Upper lobe of left lung (tissue), 4 donors: Measurements from ENCODE around the gene CLDN11.

Experiments used
- EP300 ChIP-seq, 4 donors: sonication (generic); formaldehyde crosslinking; IDR thresholded peaks; one replicate each; pipeline ENCODE4 v1.5.1; 2017; ENCODE audit warnings: antibody characterized with exemption in 4 of 4, control low read depth in 2 of 4
- POLR2A ChIP-seq, 4 donors: fragments of 450-650 bp; IDR thresholded peaks; one replicate each; pipeline ENCODE4 v1.5.1; 2016 to 2017; ENCODE audit warnings: antibody characterized with exemption in 4 of 4, mild to moderate bottlenecking in 2 of 4
- POLR2AphosphoS5 ChIP-seq, 2 donors: sonication (generic); formaldehyde crosslinking; IDR thresholded peaks; one replicate each; pipeline ENCODE4 v1.5.1; 2017; ENCODE audit warnings: antibody characterized with exemption in 2 of 2
- TF ChIP-seq, protein P1 (sequence below), 6 experiments: fragments of 450-650 bp in 4 of 6; fragments of 200-600 bp in 2 of 6; sonication (generic) in 2 of 6; IDR thresholded peaks; one replicate each; pipeline ENCODE4 v1.5.1; 2016 to 2019; ENCODE audit warnings: antibody characterized with exemption in 6 of 6

DNA sequence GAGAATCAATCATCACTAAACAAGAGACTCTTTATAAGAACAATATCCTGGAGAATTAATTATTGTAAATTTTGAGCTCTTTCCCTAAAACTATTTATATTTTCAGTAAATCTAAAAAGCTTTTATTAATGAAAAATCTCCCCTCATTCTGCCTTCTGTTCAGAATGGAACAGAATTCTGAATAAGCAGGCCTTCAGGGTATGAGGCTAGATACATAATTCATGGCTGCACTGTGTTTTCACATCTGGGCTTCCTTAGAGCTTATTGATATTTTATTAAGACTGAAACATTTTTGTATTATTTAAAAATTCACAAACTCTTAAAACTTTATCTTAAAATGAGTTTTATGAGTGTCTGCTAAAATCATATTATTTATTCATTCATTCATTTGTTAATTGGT lies 24.8 kb downstream of the CLDN11 start:
- TF ChIP-seq POLR2AphosphoS5 (IDR thresholded peaks at IDR 0.05) (no peak), POLR2A (IDR thresholded peaks at IDR 0.05) (no peak), EP300 (IDR thresholded peaks at IDR 0.05) (no peak)
- TF ChIP-seq, protein P1, sequence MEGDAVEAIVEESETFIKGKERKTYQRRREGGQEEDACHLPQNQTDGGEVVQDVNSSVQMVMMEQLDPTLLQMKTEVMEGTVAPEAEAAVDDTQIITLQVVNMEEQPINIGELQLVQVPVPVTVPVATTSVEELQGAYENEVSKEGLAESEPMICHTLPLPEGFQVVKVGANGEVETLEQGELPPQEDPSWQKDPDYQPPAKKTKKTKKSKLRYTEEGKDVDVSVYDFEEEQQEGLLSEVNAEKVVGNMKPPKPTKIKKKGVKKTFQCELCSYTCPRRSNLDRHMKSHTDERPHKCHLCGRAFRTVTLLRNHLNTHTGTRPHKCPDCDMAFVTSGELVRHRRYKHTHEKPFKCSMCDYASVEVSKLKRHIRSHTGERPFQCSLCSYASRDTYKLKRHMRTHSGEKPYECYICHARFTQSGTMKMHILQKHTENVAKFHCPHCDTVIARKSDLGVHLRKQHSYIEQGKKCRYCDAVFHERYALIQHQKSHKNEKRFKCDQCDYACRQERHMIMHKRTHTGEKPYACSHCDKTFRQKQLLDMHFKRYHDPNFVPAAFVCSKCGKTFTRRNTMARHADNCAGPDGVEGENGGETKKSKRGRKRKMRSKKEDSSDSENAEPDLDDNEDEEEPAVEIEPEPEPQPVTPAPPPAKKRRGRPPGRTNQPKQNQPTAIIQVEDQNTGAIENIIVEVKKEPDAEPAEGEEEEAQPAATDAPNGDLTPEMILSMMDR (IDR thresholded peaks at IDR 0.05): no peak
